SK-N-SH (cell line): ENCODE measurements around the gene ATE1. TPM values are rescaled to one million over a fixed set of nuclear protein-coding genes. Genes with fewer than 3 reads are reported as not detected.

ENCODE experiments used
- CTCF ChIA-PET: fragments of 300-600, 350-600 bp; formaldehyde crosslinking; extraction: SDS; loops from one replicate; lab custom pipeline; 2021; lab: Yijun Ruan, JAX
- POLR2A ChIA-PET: fragments of 350-600 bp; sonication (Branson Sonifier 250); formaldehyde crosslinking; extraction: SDS; loops from one replicate; lab custom pipeline; 2020; ENCODE audit warnings: antibody characterized with exemption, inconsistent platforms; lab: Yijun Ruan, JAX
- DNase-seq: peaks from one replicate; pipeline ENCODE4 v3.0.0; 2012
- H2AFZ ChIP-seq: fragments of 200-600 bp; sonication (generic); 2 replicates; pipeline ENCODE4 v1.8.1; 2016; ENCODE audit warnings: antibody characterized with exemption, mild to moderate bottlenecking, low read depth
- H3F3A ChIP-seq: fragments of 200-600 bp; sonication (generic); replicated peaks from 2 replicates; pipeline ENCODE3; 2016; ENCODE audit warnings: antibody characterized with exemption, mild to moderate bottlenecking; ENCODE audit not compliant: insufficient read depth
- H3K27ac ChIP-seq, 2 experiments: fragments of 200-500 bp in 1 of 2; fragments of 200-600 bp in 1 of 2; sonication (Bioruptor generic) in 1 of 2; sonication (generic), shearing (Covaris generic) in 1 of 2; 2 replicates each; pipeline versions ENCODE4 v1.5.1 to v1.6.1; 2014 to 2016; ENCODE audit warnings: low read depth in 2 of 2, inconsistent platforms in 1 of 2, low read length in 1 of 2, mild to moderate bottlenecking in 1 of 2, mixed read lengths in 1 of 2
- H3K27me3 ChIP-seq: fragments of 200-600 bp; sonication (generic), shearing (Covaris generic); 2 replicates; pipeline ENCODE4 v1.6.1; 2016; ENCODE audit warnings: mixed run types; ENCODE audit not compliant: insufficient read depth
- H3K36me3 ChIP-seq, 2 experiments: fragments of 200-500 bp in 1 of 2; fragments of 200-600 bp in 1 of 2; sonication (Bioruptor generic) in 1 of 2; sonication (generic) in 1 of 2; replicated peaks in 1 of 2; 2 replicates each; pipeline versions ENCODE3 to v1.5.1; 2014 to 2016; ENCODE audit warnings: low read length in 1 of 2, mild to moderate bottlenecking in 1 of 2; ENCODE audit not compliant: insufficient read depth in 2 of 2, control insufficient read depth in 1 of 2
- H3K4me1 ChIP-seq, 2 experiments: fragments of 200-500 bp in 1 of 2; fragments of 200-600 bp in 1 of 2; sonication (Bioruptor generic) in 1 of 2; sonication (generic), shearing (Covaris generic) in 1 of 2; 2 replicates each; pipeline versions ENCODE4 v1.5.1 to v1.6.1; 2014 to 2016; ENCODE audit warnings: low read depth in 1 of 2, low read length in 1 of 2, mixed run types in 1 of 2; ENCODE audit not compliant: insufficient read depth in 2 of 2, control insufficient read depth in 1 of 2
- H3K4me2 ChIP-seq: fragments of 200-600 bp; sonication (generic), shearing (Covaris generic); 2 replicates; pipeline ENCODE4 v1.6.1; 2017; ENCODE audit warnings: mixed run types
- H3K4me3 ChIP-seq, 2 experiments: fragments of 200-500 bp in 1 of 2; fragments of 200-600 bp in 1 of 2; sonication (Bioruptor generic) in 1 of 2; sonication (generic), shearing (Covaris generic) in 1 of 2; 2 replicates each; pipeline versions ENCODE4 v1.5.1 to v1.8.1; 2014 to 2016; ENCODE audit warnings: low read depth in 2 of 2, inconsistent platforms in 1 of 2, low read length in 1 of 2, mild to moderate bottlenecking in 1 of 2, mixed read lengths in 1 of 2, moderate library complexity in 1 of 2
- H3K79me2 ChIP-seq: fragments of 200-600 bp; sonication (generic); 2 replicates; pipeline ENCODE4 v1.8.1; 2017; ENCODE audit warnings: mild to moderate bottlenecking; ENCODE audit not compliant: insufficient read depth
- H3K9ac ChIP-seq: fragments of 200-600 bp; sonication (generic); 2 replicates; pipeline ENCODE4 v1.6.1; 2017; ENCODE audit warnings: mixed run types
- H3K9me2 ChIP-seq: fragments of 200-600 bp; sonication (generic); 2 replicates; pipeline ENCODE4 v1.6.1; 2017; ENCODE audit warnings: mixed run types
- H3K9me3 ChIP-seq: fragments of 200-600 bp; sonication (generic); 2 replicates; pipeline ENCODE4 v1.6.1; 2017; ENCODE audit warnings: mixed run types, mild to moderate bottlenecking, moderate library complexity
- H4K20me1 ChIP-seq: fragments of 200-600 bp; sonication (generic); 2 replicates; pipeline ENCODE4 v1.6.1; 2017; ENCODE audit warnings: mild to moderate bottlenecking, mixed run types; ENCODE audit not compliant: insufficient read depth
- MEF2A ChIP-seq: IDR thresholded peaks from 2 replicates; pipeline ENCODE4 v1.4.0; 2012; ENCODE audit warnings: low read depth, borderline replicate concordance
- NFIC ChIP-seq: IDR thresholded peaks from 2 replicates; pipeline ENCODE4 v1.4.0; 2012; ENCODE audit warnings: borderline replicate concordance
- NRF1 ChIP-seq: IDR thresholded peaks from 2 replicates; pipeline ENCODE4 v1.6.1; 2012; ENCODE audit warnings: low read depth, mild to moderate bottlenecking, low read length
- POLR2AphosphoS5 ChIP-seq: IDR thresholded peaks from 2 replicates; pipeline ENCODE4 v1.6.1; 2012; ENCODE audit warnings: low read depth, low read length
- RAD21 ChIP-seq: IDR thresholded peaks from 2 replicates; pipeline ENCODE4 v1.6.1; 2012; ENCODE audit warnings: mild to moderate bottlenecking, low read length
- SMC3 ChIP-seq: IDR thresholded peaks from 2 replicates; pipeline ENCODE4 v1.6.1; 2012; ENCODE audit warnings: low read depth, low read length, improper control_type of control experiment
- TAF1 ChIP-seq: IDR thresholded peaks from 2 replicates; pipeline ENCODE4 v1.6.1; 2012; ENCODE audit warnings: low read depth, mild to moderate bottlenecking, low read length, moderate library complexity, borderline replicate concordance
- TEAD4 ChIP-seq: IDR thresholded peaks from 2 replicates; pipeline ENCODE4 v1.4.0; 2012; ENCODE audit warnings: mild to moderate bottlenecking, borderline replicate concordance; ENCODE audit not compliant: insufficient read depth
- WGBS: methylation state at CpG from one replicate; pipeline ENCODE4 v1.1.6; 2017; ENCODE audit warnings: low lambda C conversion rate; 5-methylcytosine and 5-hydroxymethylcytosine counted together
- polyA plus RNA-seq, 3 experiments: library from polyadenylated mRNA; depleted of rRNA; stranded (reverse); fragments of >200 nt; gene quantifications; 2 replicates each; pipeline ENCODE4 v1.2.3, GENCODE V29; 2012
- TF ChIP-seq, protein P1 (sequence below): IDR thresholded peaks from 2 replicates; pipeline ENCODE4 v1.4.0; 2012; ENCODE audit warnings: low read depth, borderline replicate concordance
- TF ChIP-seq, protein P2 (sequence below): IDR thresholded peaks from 2 replicates; pipeline ENCODE4; 2012
- TF ChIP-seq, protein P3 (sequence below): fragments of 150-350 bp; IDR thresholded peaks from 2 replicates; pipeline ENCODE4 v1.6.1; 2017; ENCODE audit warnings: antibody characterized with exemption, low read length, low read depth, borderline replicate concordance
- TF ChIP-seq, protein P4 (sequence below): fragments of 150-350 bp; IDR thresholded peaks from 2 replicates; pipeline ENCODE4 v1.6.1; 2016; ENCODE audit warnings: mild to moderate bottlenecking, low read depth, low read length
- TF ChIP-seq, protein P5 (sequence below): fragments of 200-600 bp; sonication (generic); IDR thresholded peaks from 2 replicates; pipeline ENCODE4 v1.6.1; 2017; ENCODE audit warnings: antibody characterized with exemption, mild to moderate bottlenecking, moderate library complexity

The ATE1 gene
- polyA plus RNA-seq, 1 of the 3 experiments (the other 2 are of a cell fraction) = 6.3 TPM

DNA sequence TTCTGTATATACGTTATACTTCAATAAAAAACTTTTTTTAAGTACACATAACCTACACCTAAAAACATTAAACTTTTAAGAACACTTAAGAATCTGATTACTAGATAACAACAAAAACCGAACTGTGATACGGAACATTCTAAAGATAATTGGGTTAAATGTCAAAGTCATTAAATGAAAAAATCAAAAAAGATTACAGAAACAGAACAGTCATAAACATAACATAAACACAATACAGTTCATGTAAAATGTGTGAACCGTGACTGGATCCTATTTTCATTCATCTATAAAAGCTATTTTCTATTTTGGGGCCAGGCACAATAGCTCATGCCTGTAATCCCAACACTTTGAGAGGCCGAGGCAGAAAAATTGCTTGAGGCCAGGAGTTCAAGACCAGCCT lies 38.6 kb downstream of the ATE1 start:
- no peak overlapping the region for H3K27ac ChIP-seq
- no peak overlapping the region for H2AFZ ChIP-seq
- ChIA-PET POLR2A (no interaction called here), CTCF (interaction anchor here (1.8 to 10.5 kb wide), 2 partner anchors 10 to 64 kb away, joined by 4 to 80 read pairs; no protein-coding TSS in a partner anchor)
- no peak for DNase-seq
- H4K20me1 ChIP-seq = no peaks in the 10 kb centered on the region
- H3K4me2 ChIP-seq = no peak overlapping the region
- peaks cover 14 to 16% of the 10 kb centered on the region in 2 experiments for H3K36me3 ChIP-seq
- TF ChIP-seq, protein P1, sequence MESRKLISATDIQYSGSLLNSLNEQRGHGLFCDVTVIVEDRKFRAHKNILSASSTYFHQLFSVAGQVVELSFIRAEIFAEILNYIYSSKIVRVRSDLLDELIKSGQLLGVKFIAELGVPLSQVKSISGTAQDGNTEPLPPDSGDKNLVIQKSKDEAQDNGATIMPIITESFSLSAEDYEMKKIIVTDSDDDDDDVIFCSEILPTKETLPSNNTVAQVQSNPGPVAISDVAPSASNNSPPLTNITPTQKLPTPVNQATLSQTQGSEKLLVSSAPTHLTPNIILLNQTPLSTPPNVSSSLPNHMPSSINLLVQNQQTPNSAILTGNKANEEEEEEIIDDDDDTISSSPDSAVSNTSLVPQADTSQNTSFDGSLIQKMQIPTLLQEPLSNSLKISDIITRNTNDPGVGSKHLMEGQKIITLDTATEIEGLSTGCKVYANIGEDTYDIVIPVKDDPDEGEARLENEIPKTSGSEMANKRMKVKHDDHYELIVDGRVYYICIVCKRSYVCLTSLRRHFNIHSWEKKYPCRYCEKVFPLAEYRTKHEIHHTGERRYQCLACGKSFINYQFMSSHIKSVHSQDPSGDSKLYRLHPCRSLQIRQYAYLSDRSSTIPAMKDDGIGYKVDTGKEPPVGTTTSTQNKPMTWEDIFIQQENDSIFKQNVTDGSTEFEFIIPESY = no peak
- TF ChIP-seq NFIC = no peak
- no peak for TF ChIP-seq NRF1
- no peak for TF ChIP-seq POLR2AphosphoS5
- TF ChIP-seq, protein P2, sequence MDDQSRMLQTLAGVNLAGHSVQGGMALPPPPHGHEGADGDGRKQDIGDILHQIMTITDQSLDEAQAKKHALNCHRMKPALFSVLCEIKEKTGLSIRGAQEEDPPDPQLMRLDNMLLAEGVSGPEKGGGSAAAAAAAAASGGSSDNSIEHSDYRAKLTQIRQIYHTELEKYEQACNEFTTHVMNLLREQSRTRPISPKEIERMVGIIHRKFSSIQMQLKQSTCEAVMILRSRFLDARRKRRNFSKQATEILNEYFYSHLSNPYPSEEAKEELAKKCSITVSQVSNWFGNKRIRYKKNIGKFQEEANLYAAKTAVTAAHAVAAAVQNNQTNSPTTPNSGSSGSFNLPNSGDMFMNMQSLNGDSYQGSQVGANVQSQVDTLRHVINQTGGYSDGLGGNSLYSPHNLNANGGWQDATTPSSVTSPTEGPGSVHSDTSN = no peak
- no peak for TF ChIP-seq TEAD4
- TF ChIP-seq, protein P3, sequence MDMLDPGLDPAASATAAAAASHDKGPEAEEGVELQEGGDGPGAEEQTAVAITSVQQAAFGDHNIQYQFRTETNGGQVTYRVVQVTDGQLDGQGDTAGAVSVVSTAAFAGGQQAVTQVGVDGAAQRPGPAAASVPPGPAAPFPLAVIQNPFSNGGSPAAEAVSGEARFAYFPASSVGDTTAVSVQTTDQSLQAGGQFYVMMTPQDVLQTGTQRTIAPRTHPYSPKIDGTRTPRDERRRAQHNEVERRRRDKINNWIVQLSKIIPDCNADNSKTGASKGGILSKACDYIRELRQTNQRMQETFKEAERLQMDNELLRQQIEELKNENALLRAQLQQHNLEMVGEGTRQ = no peak
- TF ChIP-seq, protein P4, sequence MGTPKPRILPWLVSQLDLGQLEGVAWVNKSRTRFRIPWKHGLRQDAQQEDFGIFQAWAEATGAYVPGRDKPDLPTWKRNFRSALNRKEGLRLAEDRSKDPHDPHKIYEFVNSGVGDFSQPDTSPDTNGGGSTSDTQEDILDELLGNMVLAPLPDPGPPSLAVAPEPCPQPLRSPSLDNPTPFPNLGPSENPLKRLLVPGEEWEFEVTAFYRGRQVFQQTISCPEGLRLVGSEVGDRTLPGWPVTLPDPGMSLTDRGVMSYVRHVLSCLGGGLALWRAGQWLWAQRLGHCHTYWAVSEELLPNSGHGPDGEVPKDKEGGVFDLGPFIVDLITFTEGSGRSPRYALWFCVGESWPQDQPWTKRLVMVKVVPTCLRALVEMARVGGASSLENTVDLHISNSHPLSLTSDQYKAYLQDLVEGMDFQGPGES = no peak
- no peak for TF ChIP-seq MEF2A
- no peak overlapping the region for H3K9ac ChIP-seq
- H3K27me3 ChIP-seq = no peaks in the 10 kb centered on the region
- H3K79me2 ChIP-seq = no peaks in the 10 kb centered on the region
- no peaks in the 10 kb centered on the region for H3K9me3 ChIP-seq
- H3K4me1 ChIP-seq = peaks cover 0 to 3% of the 10 kb centered on the region in 2 experiments; a peak in 1 of 4 replicates
- WGBS = 76% methylated on average over 5 of the region's 5 CpGs
- no peaks in the 10 kb centered on the region for H3F3A ChIP-seq
- no peaks in the 10 kb centered on the region for H3K9me2 ChIP-seq
- H3K4me3 ChIP-seq = no peak overlapping the region

DNA sequence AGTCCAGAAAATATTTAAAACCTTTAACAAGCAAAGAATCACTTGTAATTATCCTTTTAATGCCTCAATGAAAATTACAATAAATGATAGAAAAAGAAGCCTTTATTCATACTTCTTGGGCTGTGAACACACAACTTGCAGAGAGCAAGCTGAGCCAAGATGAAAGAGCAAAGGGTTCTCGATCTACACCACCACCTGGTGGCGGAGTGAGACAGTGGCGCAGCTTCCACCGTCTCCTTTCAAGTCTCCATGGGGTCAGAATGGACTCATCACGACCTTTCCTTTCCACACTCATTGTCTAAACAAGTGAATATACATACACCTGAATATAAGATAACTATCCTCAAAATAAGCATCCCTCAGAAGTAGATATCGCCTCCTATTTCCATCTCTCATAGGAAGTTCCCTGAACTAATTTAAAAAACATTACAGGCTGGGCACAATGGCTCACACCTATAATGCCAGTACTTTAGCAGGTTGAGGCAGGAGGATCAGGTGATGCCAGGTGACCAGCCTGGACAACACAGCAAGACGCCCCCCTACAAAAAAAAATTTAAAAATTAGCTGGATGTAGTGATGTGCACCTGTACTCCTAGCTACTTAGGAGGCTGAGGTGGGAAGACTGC lies 40.7 kb downstream of the ATE1 start:
- ChIA-PET POLR2A (no interaction called here), CTCF (interaction anchor here (0.6 to 10.5 kb wide), 29 partner anchors 9 to 959 kb away, joined by 3 to 80 read pairs (median 4); partner anchors contain the start of gene NSMCE4A)
- WGBS = 51% methylated on average over 7 of the region's 7 CpGs
- DNase-seq = peak; percentile 69
- H3K4me1 ChIP-seq = peaks cover 0 to 3% of the 10 kb centered on the region in 2 experiments; a peak in 1 of 4 replicates
- no peak overlapping the region for H3K27ac ChIP-seq
- no peaks in the 10 kb centered on the region for H3K9me2 ChIP-seq
- TF ChIP-seq TAF1 (no peak), SMC3 (peak; percentile 78), RAD21 (peak; percentile 75)
- TF ChIP-seq, protein P5, sequence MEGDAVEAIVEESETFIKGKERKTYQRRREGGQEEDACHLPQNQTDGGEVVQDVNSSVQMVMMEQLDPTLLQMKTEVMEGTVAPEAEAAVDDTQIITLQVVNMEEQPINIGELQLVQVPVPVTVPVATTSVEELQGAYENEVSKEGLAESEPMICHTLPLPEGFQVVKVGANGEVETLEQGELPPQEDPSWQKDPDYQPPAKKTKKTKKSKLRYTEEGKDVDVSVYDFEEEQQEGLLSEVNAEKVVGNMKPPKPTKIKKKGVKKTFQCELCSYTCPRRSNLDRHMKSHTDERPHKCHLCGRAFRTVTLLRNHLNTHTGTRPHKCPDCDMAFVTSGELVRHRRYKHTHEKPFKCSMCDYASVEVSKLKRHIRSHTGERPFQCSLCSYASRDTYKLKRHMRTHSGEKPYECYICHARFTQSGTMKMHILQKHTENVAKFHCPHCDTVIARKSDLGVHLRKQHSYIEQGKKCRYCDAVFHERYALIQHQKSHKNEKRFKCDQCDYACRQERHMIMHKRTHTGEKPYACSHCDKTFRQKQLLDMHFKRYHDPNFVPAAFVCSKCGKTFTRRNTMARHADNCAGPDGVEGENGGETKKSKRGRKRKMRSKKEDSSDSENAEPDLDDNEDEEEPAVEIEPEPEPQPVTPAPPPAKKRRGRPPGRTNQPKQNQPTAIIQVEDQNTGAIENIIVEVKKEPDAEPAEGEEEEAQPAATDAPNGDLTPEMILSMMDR = peak; percentile 70
- no peaks in the 10 kb centered on the region for H4K20me1 ChIP-seq
- H3K9me3 ChIP-seq = no peaks in the 10 kb centered on the region
- H3K9ac ChIP-seq = no peak overlapping the region
- no peaks in the 10 kb centered on the region for H3K79me2 ChIP-seq
- H3K27me3 ChIP-seq = no peaks in the 10 kb centered on the region
- no peak overlapping the region for H3K4me2 ChIP-seq
- H3K4me3 ChIP-seq = no peak overlapping the region; a peak in 1 of 4 replicates
- no peaks in the 10 kb centered on the region for H3F3A ChIP-seq
- H2AFZ ChIP-seq = no peak overlapping the region
- H3K36me3 ChIP-seq = peaks cover 14 to 15% of the 10 kb centered on the region in 2 experiments
